ENCODE measurements around the gene PRR16. TPM values are rescaled to one million over a fixed set of nuclear protein-coding genes. Genes with fewer than 3 reads are reported as not detected.

The PRR16 gene
- total and polyA plus RNA-seq, 2 experiments from 2014 or later: 1.0 to 1.7 TPM

- ATAC-seq: no peak
- Histone ChIP-seq H3K4me1 (ENCODE audit: insufficient read depth) (peaks cover 17% of the 10 kb centered on the region), H2AFZ (no peak overlapping the region), H3K79me2 (replicated peaks; ENCODE audit: insufficient read depth) (no peaks in the 10 kb centered on the region), H3K36me3 (ENCODE audit: insufficient read depth) (no peaks in the 10 kb centered on the region), H3K27ac (ENCODE audit: low read depth) (no peak overlapping the region), H3F3A (replicated peaks; ENCODE audit: low read depth) (no peaks in the 10 kb centered on the region), H3K27me3 (ENCODE audit: insufficient read depth) (no peaks in the 10 kb centered on the region), H3K9me2 (ENCODE audit: insufficient read depth) (no peaks in the 10 kb centered on the region), H3K4me2 (no peak overlapping the region), H3K4me3 (no peak overlapping the region), H4K20me1 (replicated peaks; ENCODE audit: insufficient read depth) (no peaks in the 10 kb centered on the region)
- Mint-ChIP-seq H3K36me3 (ENCODE audit: low read depth) (no peaks in the 10 kb centered on the region), H3K4me1 (peaks cover 16% of the 10 kb centered on the region; the same call in 2 of the 3 replicates), H3K9me3 (no peaks in the 10 kb centered on the region), H3K27ac (no peak overlapping the region), H3K4me3 (no peak overlapping the region), H3K27me3 (ENCODE audit: insufficient read depth, low read depth, poor library complexity) (peaks cover 3% of the 10 kb centered on the region)
- no peak for DNase-seq (ENCODE audit: low spot score)
- TF ChIP-seq NANOG (IDR thresholded peaks at IDR 0.05; ENCODE audit: borderline replicate concordance) (no peak), EZH2phosphoT487 (IDR thresholded peaks at IDR 0.05; ENCODE audit: unreplicated experiment) (no peak), JUNB (IDR thresholded peaks at IDR 0.05; ENCODE audit: unreplicated experiment) (no peak), ZNF331 (CRISPR knock-in tag; IDR thresholded peaks at IDR 0.05; ENCODE audit: low read depth) (no peak), STAT1 (IDR thresholded peaks at IDR 0.05; ENCODE audit: unreplicated experiment) (no peak), CTCF (conservative IDR thresholded peaks at IDR 0.05; ENCODE audit: low read depth in 2 of 2) (no peak), CREB1 (CRISPR knock-in tag; IDR thresholded peaks at IDR 0.05; ENCODE audit: low read depth) (no peak), ZNF462 (CRISPR knock-in tag; IDR thresholded peaks at IDR 0.05) (no peak), POLR2AphosphoS5 (IDR thresholded peaks at IDR 0.05; ENCODE audit: low read depth) (no peak), EZH2 (IDR thresholded peaks at IDR 0.05; ENCODE audit: low read depth, unreplicated experiment) (no peak), REST (IDR thresholded peaks at IDR 0.05; ENCODE audit: unreplicated experiment) (no peak), ETS1 (IDR thresholded peaks at IDR 0.05) (no peak), ZNF114 (CRISPR knock-in tag; IDR thresholded peaks at IDR 0.05) (no peak)
Measured at GRCh38 chr5:120730214-120730613, 266.1 kb downstream of the PRR16 start.

Measured in GM23338 (cell line).